HCT116 (cell line): ENCODE measurements around the gene TULP4. TPM values are rescaled to one million over a fixed set of nuclear protein-coding genes. Genes with fewer than 3 reads are reported as not detected.
"Not testable (repeated sequence)": the region's sequence is repeated elsewhere in the genome, so short reads cannot be mapped to it uniquely, and the experiment has no call there.

Source experiments
- ATAC-seq: fragments of 200-7000 bp; cut with Tn5 transposase; 2 replicates; pipeline ENCODE4 v1.9.1; 2020; ENCODE audit warnings: mild to moderate bottlenecking, moderate library complexity
- BruUV-seq: library from RNA; stranded (reverse); fragments of 400-500 nt; replicated peaks from 2 replicates; lab custom pipeline; 2021; lab: Mats Ljungman, UMichigan
- CTCF ChIA-PET: fragments of 300-600 bp; sonication (Branson Sonifier 250); formaldehyde crosslinking; loops from one replicate; lab custom pipeline; 2021; ENCODE audit warnings: antibody characterized with exemption; lab: Charles Lee
- POLR2A ChIA-PET: fragments of 300-600, 350-600 bp; sonication (Branson Sonifier 250); formaldehyde crosslinking; loops from one replicate; lab custom pipeline; 2021; ENCODE audit warnings: antibody characterized with exemption; lab: Charles Lee
- RAD21 ChIA-PET, 2 experiments: fragments of 300-600 bp; sonication (Branson Sonifier 250); formaldehyde crosslinking; loops; one replicate each; lab custom pipeline; 2023; ENCODE audit warnings: low total read pairs in 2 of 2; ENCODE audit not compliant: uncharacterized antibody in 2 of 2, unreplicated experiment in 2 of 2, low non-redundant PET in 1 of 2; lab: Charles Lee
- DNase-seq: peaks from one replicate; pipeline ENCODE4 v3.0.0-alpha.2; 2010; ENCODE audit warnings: low read depth, low spot score
- H2AFZ ChIP-seq: fragments of 200-600 bp; shearing (Covaris generic), sonication (generic); 2 replicates; pipeline ENCODE4 v1.6.1; 2017; ENCODE audit warnings: low read depth, mixed run types, mixed read lengths, antibody characterized with exemption, low read length; ENCODE audit not compliant: poor library complexity, severe bottlenecking
- H3K27ac ChIP-seq: 2 replicates; pipeline ENCODE4 v1.5.1; 2012; ENCODE audit warnings: low read depth, low read length
- H3K27me3 ChIP-seq: fragments of 200-600 bp; sonication (generic); 2 replicates; pipeline ENCODE4 v1.6.1; 2016; ENCODE audit warnings: mixed run types, low read length, mixed read lengths; ENCODE audit not compliant: insufficient read depth
- H3K36me3 ChIP-seq, 2 experiments: fragments of 200-500 bp in 1 of 2; fragments of 200-600 bp in 1 of 2; sonication (Bioruptor generic) in 1 of 2; sonication (generic) in 1 of 2; 2 replicates each; pipeline versions ENCODE4 v1.5.1 to v1.6.1; 2014 to 2016; ENCODE audit warnings: low read length in 2 of 2, inconsistent platforms in 1 of 2, mixed read lengths in 1 of 2, mixed run types in 1 of 2; ENCODE audit not compliant: insufficient read depth in 2 of 2, control insufficient read depth in 1 of 2
- H3K4me1 ChIP-seq, 2 experiments: fragments of 200-600 bp in 1 of 2; sonication (generic) in 1 of 2; 2 replicates each; pipeline versions ENCODE4 v1.5.1 to v1.6.1; 2012 to 2017; ENCODE audit warnings: low read length in 2 of 2, inconsistent platforms in 1 of 2, mild to moderate bottlenecking in 1 of 2, mixed read lengths in 1 of 2, mixed run types in 1 of 2, moderate library complexity in 1 of 2; ENCODE audit not compliant: insufficient read depth in 2 of 2, control insufficient read depth in 1 of 2
- H3K4me2 ChIP-seq: fragments of 200-600 bp; sonication (generic); 2 replicates; pipeline ENCODE4 v1.6.1; 2017; ENCODE audit warnings: mixed run types, low read length, mixed read lengths
- H3K4me3 ChIP-seq, 2 experiments: fragments of 200-600 bp in 1 of 2; sonication (generic) in 1 of 2; replicated peaks in 1 of 2; 2 replicates each; pipeline ENCODE4 v1.5.1; 2011 to 2016; ENCODE audit warnings: low read length in 2 of 2, control low read depth in 1 of 2, low read depth in 1 of 2, mild to moderate bottlenecking in 1 of 2, mixed read lengths in 1 of 2, mixed run types in 1 of 2
- H3K79me2 ChIP-seq: fragments of 200-600 bp; sonication (generic); 2 replicates; pipeline ENCODE4 v1.6.1; 2017; ENCODE audit warnings: mild to moderate bottlenecking, mixed run types, low read length, moderate library complexity, mixed read lengths; ENCODE audit not compliant: insufficient read depth
- H3K9ac ChIP-seq: fragments of 200-600 bp; sonication (generic); 2 replicates; pipeline ENCODE4 v1.6.1; 2016; ENCODE audit warnings: low read length, mixed read lengths
- H3K9me2 ChIP-seq: fragments of 200-600 bp; sonication (generic), shearing (Covaris generic); 2 replicates; pipeline ENCODE4 v1.6.1; 2017; ENCODE audit warnings: mixed run types, mild to moderate bottlenecking, moderate library complexity; ENCODE audit not compliant: insufficient read depth
- H3K9me3 ChIP-seq, 2 experiments: fragments of 200-500 bp in 1 of 2; fragments of 200-600 bp in 1 of 2; sonication (Bioruptor generic) in 1 of 2; sonication (generic) in 1 of 2; 2 replicates each; pipeline ENCODE4 v1.6.1; 2014 to 2017; ENCODE audit warnings: low read length in 2 of 2, mixed read lengths in 2 of 2, inconsistent platforms in 1 of 2, low read depth in 1 of 2, mild to moderate bottlenecking in 1 of 2, mixed run types in 1 of 2, moderate library complexity in 1 of 2; ENCODE audit not compliant: control insufficient read depth in 1 of 2, insufficient read depth in 1 of 2
- H4K20me1 ChIP-seq: fragments of 200-600 bp; sonication (generic), shearing (Covaris generic); 2 replicates; pipeline ENCODE4 v1.6.1; 2017; ENCODE audit warnings: mixed run types, mild to moderate bottlenecking, moderate library complexity; ENCODE audit not compliant: insufficient read depth
- EGR1 ChIP-seq: IDR thresholded peaks from 2 replicates; pipeline ENCODE4 v1.6.1; 2012; ENCODE audit warnings: low read depth
- POLR2AphosphoS5 ChIP-seq: IDR thresholded peaks from 2 replicates; pipeline ENCODE4 v1.6.1; 2011; ENCODE audit warnings: mild to moderate bottlenecking, low read depth, low read length, moderate library complexity
- SP1 ChIP-seq: IDR thresholded peaks from 2 replicates; pipeline ENCODE4 v1.6.1; 2012; ENCODE audit warnings: low read depth
- ZFX ChIP-seq: fragments of 450-650 bp; IDR thresholded peaks from 2 replicates; pipeline ENCODE4 v1.6.1; 2017
- intact Hi-C: fragments of 100-400 bp; cut with micrococcal nuclease; formaldehyde crosslinking; loops from 2 replicates; pipeline ENCODE4 v1.10.0; 2022
- total RNA-seq: library from RNA; stranded (reverse); gene quantifications from one replicate; pipeline ENCODE4 v1.2.1, GENCODE V29; 2021; ENCODE audit not compliant: unreplicated experiment
- TF ChIP-seq, protein P1 (sequence below): IDR thresholded peaks from 2 replicates; pipeline ENCODE4 v1.6.1; 2012; ENCODE audit warnings: low read depth

TULP4 gene
- total RNA-seq, 1 experiment from 2014 or later: 70.8 TPM

DNA sequence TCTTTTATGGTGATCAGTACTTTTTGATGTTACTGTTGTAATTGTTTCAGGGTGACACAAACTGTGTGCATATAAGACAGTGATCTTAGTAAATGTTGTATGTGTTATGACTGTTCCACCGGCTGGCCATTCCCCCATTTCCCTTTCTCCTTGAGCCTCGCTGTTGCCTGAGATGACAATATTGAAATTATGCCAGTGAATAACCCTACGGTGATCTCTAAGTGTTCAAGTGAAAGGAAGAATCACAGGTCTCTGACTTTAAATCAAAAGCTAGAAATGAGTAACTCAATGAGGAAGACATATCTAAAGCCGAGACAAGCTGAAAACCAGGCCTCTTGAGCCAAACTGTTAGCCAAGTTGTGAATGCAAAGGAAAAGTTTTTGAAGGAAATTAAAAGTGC, 32.3 kb downstream of the TULP4 start:
- CTCF ChIA-PET: no interaction called here
- ATAC-seq (no peak), DNase-seq (no peak)
- Histone ChIP-seq H3K79me2 (peaks cover 19% of the 10 kb centered on the region; the same call in 1 of the 2 replicates), H3K9ac (no peak overlapping the region), H3K36me3 (no peaks in the 10 kb centered on the region; a peak in 1 of 4 replicates), H3K9me2 (no peaks in the 10 kb centered on the region; the same call in 1 of the 2 replicates), H3K4me2 (no peak overlapping the region), H3K4me3 (no peak overlapping the region), H3K4me1 (no peaks in the 10 kb centered on the region), H3K27me3 (no peaks in the 10 kb centered on the region), H3K27ac (no peak overlapping the region), H3K9me3 (peaks cover 10 to 14% of the 10 kb centered on the region in 2 experiments; a peak in 2 of 4 replicates), H4K20me1 (no peaks in the 10 kb centered on the region), H2AFZ (no peak overlapping the region)
- TF ChIP-seq, protein P1, sequence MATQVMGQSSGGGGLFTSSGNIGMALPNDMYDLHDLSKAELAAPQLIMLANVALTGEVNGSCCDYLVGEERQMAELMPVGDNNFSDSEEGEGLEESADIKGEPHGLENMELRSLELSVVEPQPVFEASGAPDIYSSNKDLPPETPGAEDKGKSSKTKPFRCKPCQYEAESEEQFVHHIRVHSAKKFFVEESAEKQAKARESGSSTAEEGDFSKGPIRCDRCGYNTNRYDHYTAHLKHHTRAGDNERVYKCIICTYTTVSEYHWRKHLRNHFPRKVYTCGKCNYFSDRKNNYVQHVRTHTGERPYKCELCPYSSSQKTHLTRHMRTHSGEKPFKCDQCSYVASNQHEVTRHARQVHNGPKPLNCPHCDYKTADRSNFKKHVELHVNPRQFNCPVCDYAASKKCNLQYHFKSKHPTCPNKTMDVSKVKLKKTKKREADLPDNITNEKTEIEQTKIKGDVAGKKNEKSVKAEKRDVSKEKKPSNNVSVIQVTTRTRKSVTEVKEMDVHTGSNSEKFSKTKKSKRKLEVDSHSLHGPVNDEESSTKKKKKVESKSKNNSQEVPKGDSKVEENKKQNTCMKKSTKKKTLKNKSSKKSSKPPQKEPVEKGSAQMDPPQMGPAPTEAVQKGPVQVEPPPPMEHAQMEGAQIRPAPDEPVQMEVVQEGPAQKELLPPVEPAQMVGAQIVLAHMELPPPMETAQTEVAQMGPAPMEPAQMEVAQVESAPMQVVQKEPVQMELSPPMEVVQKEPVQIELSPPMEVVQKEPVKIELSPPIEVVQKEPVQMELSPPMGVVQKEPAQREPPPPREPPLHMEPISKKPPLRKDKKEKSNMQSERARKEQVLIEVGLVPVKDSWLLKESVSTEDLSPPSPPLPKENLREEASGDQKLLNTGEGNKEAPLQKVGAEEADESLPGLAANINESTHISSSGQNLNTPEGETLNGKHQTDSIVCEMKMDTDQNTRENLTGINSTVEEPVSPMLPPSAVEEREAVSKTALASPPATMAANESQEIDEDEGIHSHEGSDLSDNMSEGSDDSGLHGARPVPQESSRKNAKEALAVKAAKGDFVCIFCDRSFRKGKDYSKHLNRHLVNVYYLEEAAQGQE: no peak
- TF ChIP-seq EGR1: no peak
- no peak for TF ChIP-seq ZFX
- no peak for TF ChIP-seq POLR2AphosphoS5
- no peak for TF ChIP-seq SP1
- POLR2A ChIA-PET: no interaction called here
- intact Hi-C loops: no loop called here
- BruUV-seq: no TSS peak
- RAD21 ChIA-PET: no interaction called here

DNA sequence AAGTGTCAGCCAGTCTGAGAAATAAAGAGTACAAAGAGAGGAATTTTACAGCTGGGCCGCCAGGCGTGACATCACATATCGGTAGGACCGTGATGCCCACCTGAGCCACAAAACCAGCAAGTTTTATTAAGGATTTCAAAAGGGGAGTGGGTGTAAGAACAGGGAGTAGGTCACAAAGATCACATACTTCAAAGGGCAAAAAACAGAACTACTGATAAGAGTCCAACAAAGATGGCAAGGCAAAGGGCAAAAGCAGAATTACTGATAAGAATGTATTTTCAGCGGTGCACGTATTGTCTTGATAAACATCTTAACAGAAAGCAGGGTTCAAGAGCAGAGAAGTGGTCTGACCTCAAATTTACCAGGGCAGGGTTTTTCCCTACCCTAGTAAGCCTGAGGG, 33.2 kb downstream of the TULP4 start:
- CTCF ChIA-PET, H3K9ac ChIP-seq, H4K20me1 ChIP-seq, H3K27me3 ChIP-seq, DNase-seq, H3K4me2 ChIP-seq, RAD21 ChIA-PET, intact Hi-C loops, BruUV-seq, H3K27ac ChIP-seq, H3K4me3 ChIP-seq, H2AFZ ChIP-seq, ATAC-seq, H3K36me3 ChIP-seq, POLR2A ChIA-PET, H3K9me2 ChIP-seq, H3K4me1 ChIP-seq: not testable (repeated sequence)
- peaks cover 10 to 14% of the 10 kb centered on the region in 2 experiments; a peak in 2 of 4 replicates for H3K9me3 ChIP-seq
- H3K79me2 ChIP-seq: peaks cover 19% of the 10 kb centered on the region; the same call in 1 of the 2 replicates
